IMR-90 (cell line): ENCODE measurements around the gene WDR27. TPM values are rescaled to one million over a fixed set of nuclear protein-coding genes. Genes with fewer than 3 reads are reported as not detected.

ENCODE experiments used
- ATAC-seq: fragments of 200-7000 bp; cut with Tn5 transposase; 2 replicates; pipeline ENCODE4 v1.9.1; 2020; ENCODE audit warnings: low read depth, mild to moderate bottlenecking, moderate library complexity
- BruUV-seq: library from RNA; stranded (reverse); fragments of 400-500 nt; replicated peaks from 2 replicates; lab custom pipeline; 2021; lab: Mats Ljungman, UMichigan
- CTCF ChIA-PET: fragments of 300-600 bp; formaldehyde crosslinking; extraction: SDS; loops from one replicate; lab custom pipeline; 2021; ENCODE audit warnings: antibody characterized with exemption; lab: Yijun Ruan, JAX
- POLR2A ChIA-PET: fragments of 300-600 bp; sonication (Branson Sonifier 250); formaldehyde crosslinking; loops from one replicate; lab custom pipeline; 2022; ENCODE audit warnings: antibody characterized with exemption; ENCODE audit not compliant: unreplicated experiment; lab: Charles Lee
- DNase-seq: peaks from one replicate; pipeline ENCODE4 v3.0.0; 2013
- H2AFZ ChIP-seq: replicated peaks from 2 replicates; pipeline ENCODE3; 2013; ENCODE audit warnings: low read length, mild to moderate bottlenecking; ENCODE audit not compliant: poor library complexity
- H2AK5ac ChIP-seq: 2 replicates; pipeline ENCODE4 v1.6.1; 2013; ENCODE audit warnings: low read depth, low read length, inconsistent platforms
- H2AK9ac ChIP-seq: replicated peaks from 2 replicates; pipeline ENCODE3; 2013; ENCODE audit warnings: mild to moderate bottlenecking, low read depth, low read length, moderate library complexity; ENCODE audit not compliant: poor library complexity
- H2BK120ac ChIP-seq: 2 replicates; pipeline ENCODE4 v1.6.1; 2013; ENCODE audit warnings: low read depth, low read length, inconsistent platforms
- H2BK15ac ChIP-seq: 3 replicates; pipeline ENCODE4 v1.6.1; 2013; ENCODE audit warnings: low read depth, low read length, inconsistent platforms
- H2BK20ac ChIP-seq: 2 replicates; pipeline ENCODE4 v1.6.1; 2013; ENCODE audit warnings: low read depth, mild to moderate bottlenecking, inconsistent platforms, low read length, moderate library complexity
- H2BK5ac ChIP-seq: 2 replicates; pipeline ENCODE4 v1.6.1; 2013; ENCODE audit warnings: mild to moderate bottlenecking, low read depth, low read length, inconsistent platforms; ENCODE audit not compliant: poor library complexity, severe bottlenecking
- H3K14ac ChIP-seq: replicated peaks from 2 replicates; pipeline ENCODE4 v1.6.1; 2013; ENCODE audit warnings: low read depth, low read length, inconsistent platforms
- H3K18ac ChIP-seq: 2 replicates; pipeline ENCODE4 v1.6.1; 2013; ENCODE audit warnings: low read depth, low read length, control low read depth
- H3K23ac ChIP-seq: 2 replicates; pipeline ENCODE4 v1.6.1; 2013; ENCODE audit warnings: low read depth, low read length, inconsistent platforms
- H3K27ac ChIP-seq: 2 replicates; pipeline ENCODE4 v1.5.1; 2013; ENCODE audit warnings: mild to moderate bottlenecking, control low read depth, low read length; ENCODE audit not compliant: insufficient read depth
- H3K27me3 ChIP-seq: 2 replicates; pipeline ENCODE4 v1.6.1; 2013; ENCODE audit warnings: low read length; ENCODE audit not compliant: control insufficient read depth, insufficient read depth
- H3K36me3 ChIP-seq: 2 replicates; pipeline ENCODE4 v1.6.1; 2013; ENCODE audit warnings: low read length, mixed read lengths; ENCODE audit not compliant: control insufficient read depth, insufficient read depth
- H3K4ac ChIP-seq: 2 replicates; pipeline ENCODE4 v1.6.1; 2013; ENCODE audit warnings: low read depth, low read length, inconsistent platforms
- H3K4me1 ChIP-seq: 2 replicates; pipeline ENCODE4 v1.6.1; 2013; ENCODE audit warnings: low read length, mixed read lengths; ENCODE audit not compliant: control insufficient read depth, insufficient read depth
- H3K4me2 ChIP-seq: 2 replicates; pipeline ENCODE4 v1.6.1; 2013; ENCODE audit warnings: low read depth, mild to moderate bottlenecking, control low read depth, low read length, moderate library complexity
- H3K4me3 ChIP-seq: 2 replicates; pipeline ENCODE4 v1.5.1; 2013; ENCODE audit warnings: low read depth, mild to moderate bottlenecking, control low read depth, low read length, moderate library complexity; ENCODE audit not compliant: insufficient read depth
- H3K56ac ChIP-seq: 2 replicates; pipeline ENCODE4 v1.6.1; 2013; ENCODE audit warnings: low read length, inconsistent platforms; ENCODE audit not compliant: insufficient read depth; ENCODE audit errors: extremely low read depth
- H3K79me1 ChIP-seq, 2 experiments: 2 replicates each; pipeline ENCODE4 v1.6.1; 2013; ENCODE audit warnings: low read length in 2 of 2, inconsistent platforms in 1 of 2, low read depth in 1 of 2
- H3K9ac ChIP-seq: 2 replicates; pipeline ENCODE4 v1.6.1; 2013; ENCODE audit warnings: low read depth, low read length, control low read depth
- H3K9me1 ChIP-seq: 2 replicates; pipeline ENCODE4 v1.6.1; 2013; ENCODE audit warnings: low read length, inconsistent platforms; ENCODE audit not compliant: insufficient read depth
- H3K9me3 ChIP-seq: 2 replicates; pipeline ENCODE4 v1.6.1; 2013; ENCODE audit warnings: low read length; ENCODE audit not compliant: control insufficient read depth, insufficient read depth
- H4K20me1 ChIP-seq: 2 replicates; pipeline ENCODE4 v1.6.1; 2013; ENCODE audit warnings: low read length, inconsistent platforms; ENCODE audit not compliant: insufficient read depth
- H4K5ac ChIP-seq: 2 replicates; pipeline ENCODE4 v1.6.1; 2013; ENCODE audit warnings: mild to moderate bottlenecking, low read depth, low read length, control low read depth
- H4K8ac ChIP-seq, 2 experiments: 2 replicates each; pipeline ENCODE4 v1.6.1; 2013; ENCODE audit warnings: low read depth in 2 of 2, low read length in 2 of 2, control low read depth in 1 of 2, inconsistent platforms in 1 of 2
- H4K91ac ChIP-seq: 2 replicates; pipeline ENCODE4 v1.6.1; 2013; ENCODE audit warnings: low read depth, low read length, inconsistent platforms; ENCODE audit not compliant: insufficient read depth
- BHLHE40 ChIP-seq: fragments of 150-350 bp; IDR thresholded peaks from 2 replicates; pipeline ENCODE4 v1.6.1; 2016; ENCODE audit warnings: mild to moderate bottlenecking, low read depth, low read length
- FOS ChIP-seq: fragments of 150-350 bp; IDR thresholded peaks from 2 replicates; pipeline ENCODE4 v1.6.1; 2016; ENCODE audit warnings: low read depth, low read length
- MAZ ChIP-seq: IDR thresholded peaks from 2 replicates; pipeline ENCODE4 v1.6.1; 2012; ENCODE audit warnings: low read depth, mild to moderate bottlenecking, low read length, improper control_type of control experiment, moderate library complexity, borderline replicate concordance
- MXI1 ChIP-seq: IDR thresholded peaks from 2 replicates; pipeline ENCODE4 v1.6.1; 2012; ENCODE audit warnings: low read depth, mild to moderate bottlenecking, low read length, moderate library complexity, borderline replicate concordance
- WGBS, 2 experiments: methylation state at CpG; one replicate each; pipeline versions ENCODE4 v1.1.5 to v1.1.7; 2013; ENCODE audit warnings: missing lambda C conversion rate in 2 of 2; ENCODE audit not compliant: insufficient read length in 1 of 2; ENCODE audit errors: extremely low coverage in 2 of 2; 5-methylcytosine and 5-hydroxymethylcytosine counted together
- dilution Hi-C: fragments of 300-500 bp; cut with HindIII; formaldehyde crosslinking; loops from one replicate; pipeline ENCODE4 v1.14.3; 2018; ENCODE audit warnings: low sequenced_read_pairs; ENCODE audit not compliant: unreplicated experiment
- in situ Hi-C: fragments of 300-500 bp; cut with MboI; formaldehyde crosslinking; loops from 3 replicates; pipeline ENCODE4 v1.14.3; 2019; ENCODE audit warnings: low sequenced_read_pairs, inconsistent platforms, mixed read lengths
- intact Hi-C: fragments of 100-400 bp; cut with micrococcal nuclease; formaldehyde crosslinking; loops from 2 replicates; pipeline ENCODE4 v1.10.0; 2022
- polyA plus RNA-seq, 3 experiments: library from polyadenylated mRNA; depleted of rRNA; stranded (reverse); fragments of >200 nt; gene quantifications; 2 replicates each; pipeline ENCODE4 v1.2.3, GENCODE V29; 2012; ENCODE audit warnings: low replicate concordance in 1 of 3
- total RNA-seq: library from RNA; depleted of rRNA; stranded (reverse); fragments of >200 nt; gene quantifications from 2 replicates; pipeline ENCODE4 v1.2.3, GENCODE V29; 2012
- TF ChIP-seq, protein P1 (sequence below): fragments of 150-350 bp; IDR thresholded peaks from 2 replicates; pipeline ENCODE4 v1.6.1; 2017; ENCODE audit warnings: mild to moderate bottlenecking, antibody characterized with exemption, low read length, low read depth

The WDR27 gene
- total and polyA plus RNA-seq, 2 of the 4 experiments (the other 2 are of a cell fraction): 7.0 to 18.5 TPM

DNA sequence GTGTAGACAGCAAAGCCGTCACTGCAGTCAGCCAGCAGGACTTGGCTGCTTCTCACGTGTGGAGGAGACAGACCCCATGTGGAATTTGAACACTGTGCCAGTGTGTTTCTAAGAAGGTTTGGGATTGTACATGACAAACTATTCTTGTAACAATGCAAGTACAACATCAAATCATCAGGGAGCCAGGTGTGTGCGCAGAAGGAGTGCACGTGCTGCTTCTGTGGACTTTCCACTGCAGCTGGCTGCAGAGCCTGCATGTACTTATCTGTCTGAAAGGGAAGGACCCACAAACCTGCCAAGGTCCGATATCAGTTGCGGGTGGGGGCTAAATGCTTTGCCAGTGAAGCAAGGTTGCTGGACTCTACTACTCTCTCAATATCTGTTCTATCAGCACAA lies 211.6 kb downstream of the WDR27 start:
- no peak overlapping the region for H3K4me3 ChIP-seq
- no TSS peak for BruUV-seq
- ChIA-PET POLR2A (no interaction called here), CTCF (interaction anchor here (0.8 kb wide), 1 partner anchor 277 kb away, joined by 4 read pairs; no protein-coding TSS in a partner anchor)
- H3K9me1 ChIP-seq: 0 out of 2 replicates have a peak, but pooled peaks cover 3% of the 10 kb centered on the region
- H3K4me2 ChIP-seq: no peak overlapping the region
- no peak overlapping the region; the same call in 1 of the 2 replicates for H3K18ac ChIP-seq
- no peak overlapping the region for H2AK5ac ChIP-seq
- dilution Hi-C loops: no loop called here
- no peak overlapping the region for H4K8ac ChIP-seq
- ATAC-seq (no peak), DNase-seq (no peak)
- H4K20me1 ChIP-seq: no peaks in the 10 kb centered on the region
- H3K27me3 ChIP-seq: no peaks in the 10 kb centered on the region
- TF ChIP-seq, protein P1, sequence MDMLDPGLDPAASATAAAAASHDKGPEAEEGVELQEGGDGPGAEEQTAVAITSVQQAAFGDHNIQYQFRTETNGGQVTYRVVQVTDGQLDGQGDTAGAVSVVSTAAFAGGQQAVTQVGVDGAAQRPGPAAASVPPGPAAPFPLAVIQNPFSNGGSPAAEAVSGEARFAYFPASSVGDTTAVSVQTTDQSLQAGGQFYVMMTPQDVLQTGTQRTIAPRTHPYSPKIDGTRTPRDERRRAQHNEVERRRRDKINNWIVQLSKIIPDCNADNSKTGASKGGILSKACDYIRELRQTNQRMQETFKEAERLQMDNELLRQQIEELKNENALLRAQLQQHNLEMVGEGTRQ: no peak
- no peak for TF ChIP-seq MAZ
- no peak for TF ChIP-seq BHLHE40
- TF ChIP-seq MXI1: no peak
- TF ChIP-seq FOS: no peak
- no peak overlapping the region for H2BK20ac ChIP-seq
- in situ Hi-C loops: no loop called here
- intact Hi-C loops: no loop called here
- H3K79me1 ChIP-seq: no peaks in the 10 kb centered on the region
- H3K9ac ChIP-seq: no peak overlapping the region
- H2BK5ac ChIP-seq: no peak overlapping the region
- no peak overlapping the region for H2AK9ac ChIP-seq
- no peak overlapping the region for H2BK15ac ChIP-seq
- no peak overlapping the region for H3K56ac ChIP-seq
- H2BK120ac ChIP-seq: no peak overlapping the region
- H3K36me3 ChIP-seq: no peaks in the 10 kb centered on the region
- H3K23ac ChIP-seq: no peak overlapping the region
- no peak overlapping the region for H3K27ac ChIP-seq
- H4K5ac ChIP-seq: no peak overlapping the region
- H3K4me1 ChIP-seq: peaks cover 4% of the 10 kb centered on the region
- H3K4ac ChIP-seq: no peak overlapping the region
- H2AFZ ChIP-seq: no peak overlapping the region
- no CpG with 5 or more reads among the region's 6 CpGs for WGBS, 2 experiments
- H4K91ac ChIP-seq: no peak overlapping the region
- no peaks in the 10 kb centered on the region for H3K9me3 ChIP-seq
- H3K14ac ChIP-seq: no peak overlapping the region
